Coronary artery (tissue), 2 donors: ENCODE results near the gene ARHGAP27.
A peak's percentile ranks its signal among the peaks of the same experiment; 100 is the strongest.

Source experiments
- DNase-seq: peaks from one replicate; pipeline ENCODE4 v3.0.0-alpha.2; 2017; ENCODE audit warnings: low spot score
- H3K27ac ChIP-seq, 2 donors: fragments of 200-600 bp; sonication (generic); one replicate each; pipeline ENCODE4 v1.5.1; 2016 to 2019
- H3K4me3 ChIP-seq: fragments of 200-600 bp; sonication (generic); 2 replicates; pipeline ENCODE4 v1.5.1; 2016; ENCODE audit warnings: mild to moderate bottlenecking, moderate library complexity
- TF ChIP-seq, protein P1 (sequence below): fragments of 200-600 bp; sonication (generic); IDR thresholded peaks from one replicate; pipeline ENCODE4 v1.5.1; 2019; ENCODE audit warnings: antibody characterized with exemption

ARHGAP27 gene

DNA sequence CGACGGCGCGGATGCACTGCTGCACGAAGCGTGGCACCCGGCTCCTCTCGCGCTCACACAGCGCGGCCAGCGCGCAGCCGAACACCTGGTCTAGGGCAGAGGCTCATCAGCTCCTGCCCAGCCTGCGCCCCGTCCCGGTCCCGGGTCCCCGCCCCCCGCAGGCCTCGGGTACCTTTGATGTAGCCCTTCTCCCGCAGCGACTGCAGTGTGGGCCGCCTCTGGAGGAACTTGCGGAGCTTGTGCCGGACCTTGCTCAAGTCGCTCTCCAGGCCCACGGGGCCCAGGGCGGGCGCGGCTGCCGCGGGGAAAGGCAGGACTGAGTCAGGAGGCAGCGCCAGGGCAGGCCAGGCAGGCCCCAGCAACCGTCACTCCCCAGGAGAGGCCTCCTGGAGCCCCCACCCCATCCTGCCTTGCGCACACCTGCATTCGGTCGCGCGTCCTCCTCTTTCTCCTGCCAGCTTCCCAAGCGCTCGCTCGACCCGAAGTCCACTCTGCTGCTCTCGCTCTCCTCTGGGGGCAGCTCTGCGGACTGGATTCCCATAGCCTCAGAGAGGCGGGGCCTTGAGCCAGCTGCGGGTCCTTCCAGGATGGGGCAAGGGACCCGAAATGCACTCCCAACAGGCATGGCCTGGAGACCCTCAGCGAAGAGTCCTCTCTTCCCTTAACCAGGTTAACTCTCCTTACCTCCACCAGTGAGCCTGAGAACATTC is 36.0 kb downstream of the ARHGAP27 start:
- TF ChIP-seq, protein P1, sequence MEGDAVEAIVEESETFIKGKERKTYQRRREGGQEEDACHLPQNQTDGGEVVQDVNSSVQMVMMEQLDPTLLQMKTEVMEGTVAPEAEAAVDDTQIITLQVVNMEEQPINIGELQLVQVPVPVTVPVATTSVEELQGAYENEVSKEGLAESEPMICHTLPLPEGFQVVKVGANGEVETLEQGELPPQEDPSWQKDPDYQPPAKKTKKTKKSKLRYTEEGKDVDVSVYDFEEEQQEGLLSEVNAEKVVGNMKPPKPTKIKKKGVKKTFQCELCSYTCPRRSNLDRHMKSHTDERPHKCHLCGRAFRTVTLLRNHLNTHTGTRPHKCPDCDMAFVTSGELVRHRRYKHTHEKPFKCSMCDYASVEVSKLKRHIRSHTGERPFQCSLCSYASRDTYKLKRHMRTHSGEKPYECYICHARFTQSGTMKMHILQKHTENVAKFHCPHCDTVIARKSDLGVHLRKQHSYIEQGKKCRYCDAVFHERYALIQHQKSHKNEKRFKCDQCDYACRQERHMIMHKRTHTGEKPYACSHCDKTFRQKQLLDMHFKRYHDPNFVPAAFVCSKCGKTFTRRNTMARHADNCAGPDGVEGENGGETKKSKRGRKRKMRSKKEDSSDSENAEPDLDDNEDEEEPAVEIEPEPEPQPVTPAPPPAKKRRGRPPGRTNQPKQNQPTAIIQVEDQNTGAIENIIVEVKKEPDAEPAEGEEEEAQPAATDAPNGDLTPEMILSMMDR: no peak
- Histone ChIP-seq H3K4me3 (no peak overlapping the region), H3K27ac (no peak overlapping the region)
- no peak for DNase-seq

DNA sequence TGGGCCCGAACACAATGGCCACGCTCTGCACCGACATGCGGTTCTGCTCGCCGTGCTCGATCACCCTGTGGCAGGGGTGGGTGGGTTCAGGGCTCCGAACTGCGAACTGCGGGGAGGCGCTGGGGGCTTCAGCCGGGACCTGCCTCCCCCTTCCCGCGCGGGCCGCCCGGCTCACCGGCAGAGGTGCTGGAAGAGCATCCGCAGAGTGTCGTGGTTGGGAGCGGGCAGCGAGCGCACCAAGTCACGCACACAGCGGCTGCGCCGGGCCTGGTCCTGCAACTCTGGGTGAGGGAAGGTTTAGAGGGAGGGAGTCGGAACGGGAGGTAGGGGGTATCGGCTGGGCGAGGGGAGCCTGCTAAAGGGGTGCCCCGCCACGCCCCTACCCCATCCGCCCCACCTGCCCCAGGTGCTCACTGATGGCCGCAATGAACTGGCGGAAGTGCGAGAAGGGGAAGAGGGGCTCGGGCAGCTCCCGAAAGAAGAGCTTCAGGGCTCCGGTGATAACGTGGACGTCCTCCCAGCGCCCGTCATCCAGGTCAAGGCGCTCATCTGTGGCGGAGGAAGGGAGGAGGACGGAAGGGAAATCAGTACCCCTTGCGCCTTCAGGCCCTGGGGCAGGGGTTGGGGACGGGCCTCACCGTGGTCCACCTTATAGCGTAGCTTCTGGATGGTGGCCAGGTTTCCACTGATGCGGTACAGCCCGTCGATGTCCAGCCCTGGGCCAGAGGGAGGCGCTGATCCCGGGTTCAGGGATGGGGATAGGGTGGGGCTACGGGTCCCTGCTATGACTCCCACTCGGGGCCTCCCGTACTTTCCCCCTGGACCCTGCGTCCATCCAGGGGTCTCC is 36.9 kb downstream of the ARHGAP27 start:
- Histone ChIP-seq H3K27ac (no peak overlapping the region), H3K4me3 (peak overlapping the region; percentile 62)
- no peak for DNase-seq

DNA sequence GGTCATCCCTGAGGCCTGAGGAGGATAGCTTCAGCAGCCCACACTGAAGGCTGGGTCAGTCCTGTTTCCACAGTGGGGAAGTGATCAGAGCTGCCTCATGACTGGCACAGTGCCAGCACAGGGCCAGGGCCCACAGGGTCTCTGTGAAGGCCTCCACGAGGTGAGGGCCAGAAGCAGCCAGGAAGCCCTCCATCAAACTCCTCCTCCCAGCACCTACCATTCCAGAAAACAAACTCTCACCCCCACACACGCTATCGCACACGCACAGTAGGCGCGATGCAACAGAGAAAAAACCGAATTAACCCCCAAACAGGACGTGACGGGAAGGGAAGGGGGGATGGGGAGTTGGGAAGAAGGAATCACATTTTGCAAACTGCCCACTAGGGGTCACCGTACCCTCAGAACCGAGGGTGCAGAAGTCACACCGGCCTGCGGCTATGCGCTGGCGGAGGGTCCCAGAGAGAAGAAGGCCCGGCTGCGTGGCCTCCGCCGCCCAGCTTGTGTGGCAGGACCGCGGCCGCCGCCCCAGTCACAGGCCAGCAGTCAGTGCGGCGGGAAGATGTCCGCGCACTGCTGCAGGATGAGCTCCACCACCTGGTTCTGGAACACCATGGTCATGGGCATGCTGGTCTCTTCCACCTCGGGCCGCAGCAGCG is 37.6 kb downstream of the ARHGAP27 start:
- H3K4me3 ChIP-seq: peak overlapping the region; percentile 62
- TF ChIP-seq, protein P1: peak; percentile 49
- H3K27ac ChIP-seq: no peak overlapping the region
- no peak for DNase-seq

More for the DNA sequence above, 36.9 kb downstream of the ARHGAP27 start:
- TF ChIP-seq, protein P1: no peak

DNA sequence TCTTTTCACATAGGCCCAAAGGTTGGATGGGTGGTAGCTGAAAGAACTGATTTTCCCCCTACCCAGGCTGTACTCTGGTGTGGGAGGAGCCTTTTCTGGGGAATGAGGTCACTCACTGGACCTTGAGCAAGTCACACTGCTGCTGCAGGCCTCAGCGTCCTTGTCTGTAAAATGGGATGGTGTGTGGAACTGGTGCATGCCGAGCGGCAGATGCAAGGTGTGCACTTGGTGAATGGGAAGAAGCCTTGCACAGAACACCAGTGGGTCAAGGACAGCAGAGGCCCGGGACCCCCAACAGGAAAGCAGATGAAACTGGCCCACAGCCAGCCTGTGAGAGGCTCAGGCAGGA is 38.1 kb downstream of the ARHGAP27 start:
- TF ChIP-seq, protein P1: no peak
- Histone ChIP-seq H3K27ac (no peak overlapping the region), H3K4me3 (no peak overlapping the region)
- DNase-seq: no peak

DNA sequence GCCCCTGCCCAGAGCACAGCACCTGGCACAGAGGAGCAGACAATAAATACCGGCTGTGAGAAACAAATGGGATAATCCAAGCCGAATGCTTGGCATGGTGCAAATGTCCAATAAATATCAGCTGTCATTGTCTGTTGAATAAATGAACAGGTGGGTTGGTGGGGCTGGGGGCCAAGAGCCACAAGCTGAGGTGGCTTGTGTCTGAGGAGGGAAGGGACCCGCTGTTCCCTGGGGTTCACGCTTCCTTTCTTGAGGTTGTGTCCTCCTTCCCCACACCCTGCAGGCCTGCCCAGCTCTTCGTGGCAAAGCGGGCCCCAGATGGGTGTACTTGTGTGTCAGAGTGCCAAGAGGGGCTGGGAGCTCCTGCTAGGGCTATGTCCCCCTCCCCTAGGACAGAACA is 38.6 kb downstream of the ARHGAP27 start:
- DNase-seq: no peak
- Histone ChIP-seq H3K27ac (no peak overlapping the region), H3K4me3 (no peak overlapping the region)
- TF ChIP-seq, protein P1: no peak

DNA sequence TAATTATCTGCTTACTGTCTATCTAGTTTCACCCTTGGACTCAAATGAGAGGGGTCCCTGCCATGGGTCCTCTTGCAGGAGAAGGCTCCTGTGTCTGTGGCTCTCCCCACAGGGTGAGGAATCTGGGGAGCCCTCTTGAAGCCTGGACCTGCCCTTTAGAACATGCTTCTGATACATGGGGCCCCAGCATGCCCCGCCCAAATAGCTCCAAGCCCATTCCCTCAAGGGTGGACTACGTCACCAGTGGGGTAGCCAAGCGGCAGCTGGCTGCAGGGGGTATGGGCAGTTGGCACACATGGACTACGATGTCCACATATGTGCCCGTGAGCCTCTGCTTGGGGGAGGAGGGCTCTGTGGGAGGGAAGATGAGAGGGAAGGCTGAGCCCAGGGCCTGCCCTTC is 39.3 kb downstream of the ARHGAP27 start:
- TF ChIP-seq, protein P1: no peak
- no peak overlapping the region for H3K27ac ChIP-seq
- no peak for DNase-seq
- no peak overlapping the region for H3K4me3 ChIP-seq
